GF-D8 (cell line): ENCODE data around the gene TSPAN5.

Source experiments
- DNase-seq: peaks from one replicate; lab custom pipeline; 2025; lab: John Stamatoyannopoulos, UW

Gene TSPAN5

DNA sequence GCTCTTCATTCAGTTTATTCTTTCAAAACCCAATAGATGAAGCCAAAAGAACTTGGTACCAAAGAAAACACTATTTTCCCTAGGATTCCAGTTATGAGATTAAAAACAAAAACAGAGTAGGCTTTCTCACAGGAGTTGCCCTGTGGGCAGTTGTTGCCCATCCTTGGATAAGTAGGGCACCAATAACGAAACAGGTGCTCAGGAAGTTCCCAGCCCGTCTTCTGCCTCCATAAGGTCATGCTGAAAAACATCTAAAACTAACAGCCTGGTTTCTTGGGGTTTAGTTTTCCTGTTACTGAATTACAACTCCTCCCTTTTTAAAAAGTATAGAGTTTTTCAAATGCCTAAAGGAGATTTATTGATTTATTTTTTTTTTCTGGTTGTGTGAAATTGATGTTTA lies 14.7 kb downstream of the TSPAN5 start:
- DNase-seq, result no peak

DNA sequence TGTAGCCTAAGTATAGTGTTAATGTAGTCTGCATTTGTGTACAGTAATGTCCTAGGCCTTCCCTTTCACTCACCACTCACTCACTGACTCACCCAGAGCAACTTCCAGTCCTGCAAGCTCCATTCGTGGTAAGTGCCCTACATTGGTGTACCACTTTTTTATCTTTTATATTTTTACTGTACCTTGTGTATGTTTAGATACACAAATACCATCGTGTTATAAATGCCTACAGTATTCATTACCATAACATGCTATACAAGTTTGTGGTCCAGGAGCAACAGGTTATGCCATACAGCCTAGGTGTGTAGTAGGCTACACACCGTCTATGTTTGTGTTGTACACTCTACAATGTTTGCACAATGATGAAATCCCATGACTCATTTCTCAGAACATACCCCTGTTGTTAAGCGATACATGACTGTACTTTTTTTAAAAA lies 15.4 kb downstream of the TSPAN5 start:
- DNase-seq, result no peak

DNA sequence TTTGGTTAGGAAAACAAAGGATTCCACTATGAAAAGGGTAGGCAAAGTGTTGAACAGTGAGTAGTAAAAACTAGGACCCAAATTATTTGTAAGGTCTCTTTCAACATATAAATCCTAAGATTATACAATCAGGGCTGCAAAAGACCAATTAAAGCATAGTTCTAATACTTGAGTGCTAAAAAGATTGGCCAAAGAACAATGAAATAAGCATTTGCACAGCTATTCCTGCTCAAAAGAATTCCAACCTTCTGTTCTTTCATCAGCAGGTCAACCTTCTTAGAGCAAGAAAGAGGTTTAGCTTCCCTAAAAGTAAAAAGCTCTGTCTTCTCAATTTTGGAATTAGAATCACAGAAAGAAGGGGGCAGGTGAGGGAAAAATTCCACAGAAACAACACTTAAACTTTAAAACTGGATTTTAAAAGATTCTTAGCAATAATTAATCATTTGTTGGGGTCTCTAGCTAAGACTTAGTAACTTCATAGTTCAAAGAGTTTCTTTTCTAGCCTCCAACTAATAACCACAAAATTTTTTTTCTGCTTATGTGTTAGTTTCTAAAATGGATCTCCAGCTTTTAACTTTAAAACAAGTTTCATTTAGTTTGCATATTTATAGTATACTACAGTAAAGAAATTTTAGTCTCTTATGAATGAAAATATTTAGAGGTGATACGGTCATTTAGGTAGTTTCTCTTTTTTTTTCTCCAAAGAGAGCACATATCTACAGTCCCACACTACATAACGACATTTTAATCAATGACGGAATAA lies 16.3 kb downstream of the TSPAN5 start:
- no peak for DNase-seq

DNA sequence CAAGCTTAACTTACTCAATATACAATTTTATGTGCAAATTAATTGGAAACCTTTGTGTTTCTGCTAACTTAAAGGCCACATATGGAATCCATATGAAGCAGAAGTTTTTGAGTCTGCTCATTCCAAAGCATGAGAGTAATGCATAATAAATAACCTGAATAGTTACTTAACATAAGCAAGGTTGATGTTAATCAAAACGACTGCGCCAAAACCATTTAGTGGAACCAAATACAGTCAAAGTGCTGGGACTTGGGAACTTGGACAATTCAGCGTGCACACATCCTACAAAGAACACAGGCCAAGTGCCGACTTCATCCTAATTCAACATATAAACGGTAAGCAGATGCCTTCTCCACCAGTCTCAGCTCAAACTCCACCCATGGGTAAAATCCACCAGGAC lies 17.0 kb downstream of the TSPAN5 start:
- no peak for DNase-seq

DNA sequence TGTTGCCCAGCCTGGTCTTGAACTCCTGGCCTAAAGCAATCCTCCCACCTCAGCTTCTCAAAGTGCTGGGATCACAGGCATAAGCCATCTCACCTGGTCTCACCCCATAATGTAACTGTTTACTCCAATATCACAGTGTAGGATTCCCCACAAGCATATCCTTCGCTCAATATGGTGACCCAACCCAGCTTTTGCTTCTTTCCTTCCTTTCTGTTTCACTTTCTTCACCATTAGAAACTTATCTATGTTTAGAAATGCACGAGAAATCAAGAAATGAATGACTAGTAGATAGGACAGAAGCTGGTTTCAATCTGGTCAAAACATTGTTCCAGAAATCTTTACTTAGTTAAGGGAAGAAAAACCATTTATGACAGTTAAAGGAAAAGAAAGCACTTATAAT lies 18.9 kb downstream of the TSPAN5 start:
- no peak for DNase-seq

DNA sequence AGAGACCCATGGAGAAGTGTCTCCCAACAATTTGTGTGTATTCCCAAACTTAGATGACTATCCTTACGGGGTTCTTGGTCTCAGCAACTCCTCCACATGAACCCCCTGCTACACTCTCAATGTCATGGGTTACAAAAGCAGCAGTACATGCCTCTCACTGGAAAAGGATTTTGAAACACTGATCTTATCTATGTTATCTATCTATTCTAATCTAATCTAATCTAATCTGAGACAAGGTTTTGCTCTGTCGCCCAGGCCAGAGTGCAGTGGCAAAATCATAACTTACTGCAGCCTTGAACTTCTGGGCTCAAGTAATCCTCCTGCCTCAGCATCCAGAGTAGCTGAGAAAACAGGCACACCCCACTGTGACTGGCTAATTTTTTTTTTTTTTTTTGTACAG lies 19.3 kb downstream of the TSPAN5 start:
- no peak for DNase-seq

DNA sequence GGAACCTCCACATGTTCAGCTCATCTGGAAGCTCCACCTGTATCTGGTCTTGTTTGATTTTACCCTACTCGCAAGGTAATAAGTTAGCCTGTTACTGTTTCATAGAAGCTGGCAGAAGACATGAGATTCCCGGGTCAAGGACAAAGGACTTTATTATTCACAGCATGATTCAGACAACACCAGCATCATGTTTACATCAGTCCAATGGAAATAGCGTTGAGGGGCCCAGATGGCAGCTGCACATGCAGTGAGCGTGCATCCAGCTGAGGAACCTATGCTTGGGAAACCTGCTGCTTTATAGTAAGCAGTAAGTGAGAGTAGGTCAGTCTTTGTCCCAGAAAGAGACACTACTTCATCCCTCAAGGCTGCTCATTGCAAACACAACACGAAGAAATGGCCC lies 19.8 kb downstream of the TSPAN5 start:
- DNase-seq, result no peak

DNA sequence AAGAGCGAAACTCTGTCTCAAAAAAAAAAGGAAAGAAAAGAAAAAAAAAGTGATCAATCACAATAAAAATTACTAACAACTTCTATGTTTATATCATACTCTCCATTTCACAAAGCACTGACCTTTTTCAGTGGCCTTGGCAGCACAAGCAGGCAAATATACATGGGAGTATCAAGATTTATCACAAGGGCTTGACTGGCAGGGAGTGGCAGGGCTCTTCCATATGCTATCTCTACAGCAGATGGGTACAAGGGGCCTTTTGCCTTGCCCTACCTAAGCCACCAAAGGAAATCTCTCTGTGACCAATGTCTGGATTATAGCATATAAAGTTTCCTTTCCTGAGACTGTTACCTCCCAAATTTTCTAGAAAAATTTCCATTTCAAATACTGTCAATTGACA lies 24.4 kb downstream of the TSPAN5 start:
- DNase-seq, result no peak

DNA sequence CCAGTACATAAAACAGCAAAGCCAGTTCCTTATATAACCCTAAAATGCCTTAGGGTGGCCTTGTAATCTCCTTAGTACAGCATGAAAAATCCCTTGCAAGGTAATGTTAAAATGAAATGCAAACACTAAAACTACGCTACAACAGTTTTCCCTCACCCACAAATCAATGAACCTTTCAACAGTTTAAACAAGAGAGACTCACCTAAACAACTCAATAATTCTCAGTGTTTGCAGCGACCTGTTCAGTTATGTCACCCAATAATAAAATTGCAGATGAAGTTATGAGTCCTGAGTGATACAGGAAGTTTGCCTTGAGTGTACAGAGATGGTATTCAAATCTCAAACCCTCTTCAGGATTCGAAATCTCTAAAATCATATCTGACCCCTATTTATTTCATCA lies 25.3 kb downstream of the TSPAN5 start:
- no peak for DNase-seq

DNA sequence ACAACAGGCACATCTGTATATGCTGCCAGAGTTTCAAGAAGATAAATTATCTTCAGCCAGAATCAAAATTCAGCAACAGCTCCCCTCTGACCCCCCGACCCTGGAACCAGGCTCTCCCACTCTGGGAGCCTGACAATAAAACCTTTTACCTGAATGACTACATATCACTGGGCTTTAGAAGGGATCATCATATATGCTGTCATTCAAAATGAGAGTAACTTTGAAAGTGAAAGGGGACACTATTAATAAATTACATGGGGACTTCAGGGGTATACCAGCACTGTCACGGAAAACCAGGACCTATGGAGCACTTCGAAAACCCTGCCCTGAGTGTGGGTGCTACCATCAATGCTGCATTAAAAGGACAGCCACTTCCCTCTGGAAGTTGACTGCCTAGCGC lies 26.2 kb downstream of the TSPAN5 start:
- DNase-seq, result no peak

DNA sequence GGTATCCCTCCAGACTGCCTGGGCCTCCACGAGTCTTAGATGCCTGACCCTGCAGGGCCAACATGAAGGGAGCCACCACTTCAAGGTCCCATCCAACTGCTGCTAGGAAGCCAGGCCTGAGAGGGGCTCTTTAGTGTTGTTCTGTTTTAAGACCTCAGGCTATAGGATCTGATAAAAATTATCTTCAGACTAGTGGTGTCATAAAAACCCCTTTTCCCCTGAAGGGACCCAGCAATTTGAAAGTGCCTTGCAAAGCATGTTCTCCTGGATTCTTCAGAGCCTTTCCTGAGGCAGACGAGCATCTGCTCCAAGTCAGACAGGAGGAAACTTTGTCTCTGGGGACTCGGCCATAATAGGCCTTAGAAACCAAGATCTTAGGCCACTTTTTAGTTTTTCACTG lies 26.9 kb downstream of the TSPAN5 start:
- no peak for DNase-seq

DNA sequence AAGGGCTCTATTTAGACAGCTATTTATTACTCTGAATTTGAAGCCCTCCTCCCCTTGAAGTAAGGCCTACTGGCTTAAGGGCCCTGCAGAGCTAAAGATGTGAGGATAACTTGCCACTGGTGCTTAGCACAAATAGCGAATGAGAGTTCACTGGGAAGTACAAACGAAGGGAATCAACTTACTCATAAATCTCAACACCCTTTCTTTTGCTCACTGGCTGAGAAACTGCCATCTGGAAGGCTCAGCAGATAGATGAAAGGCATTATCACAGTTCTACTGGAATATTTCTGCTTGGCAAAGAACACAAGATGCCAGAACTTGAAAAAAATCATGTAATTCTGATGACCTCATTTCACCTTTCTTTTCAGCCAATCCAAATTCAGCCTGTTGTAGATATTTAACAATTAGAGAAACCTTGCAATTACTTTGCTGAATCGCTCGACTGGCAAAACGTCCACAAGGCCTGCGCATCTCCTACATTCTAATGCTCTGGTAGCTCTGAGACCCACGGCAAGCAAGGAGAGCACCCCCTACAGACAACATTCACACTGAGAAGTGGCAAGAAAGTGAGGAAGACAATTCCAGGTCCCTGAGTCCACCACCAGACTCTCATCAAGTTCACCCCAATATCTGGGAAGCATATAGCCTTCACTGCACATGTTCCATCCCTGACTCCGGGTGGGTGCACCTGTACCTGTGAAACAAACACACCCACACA lies 27.5 kb downstream of the TSPAN5 start:
- DNase-seq, result no peak

DNA sequence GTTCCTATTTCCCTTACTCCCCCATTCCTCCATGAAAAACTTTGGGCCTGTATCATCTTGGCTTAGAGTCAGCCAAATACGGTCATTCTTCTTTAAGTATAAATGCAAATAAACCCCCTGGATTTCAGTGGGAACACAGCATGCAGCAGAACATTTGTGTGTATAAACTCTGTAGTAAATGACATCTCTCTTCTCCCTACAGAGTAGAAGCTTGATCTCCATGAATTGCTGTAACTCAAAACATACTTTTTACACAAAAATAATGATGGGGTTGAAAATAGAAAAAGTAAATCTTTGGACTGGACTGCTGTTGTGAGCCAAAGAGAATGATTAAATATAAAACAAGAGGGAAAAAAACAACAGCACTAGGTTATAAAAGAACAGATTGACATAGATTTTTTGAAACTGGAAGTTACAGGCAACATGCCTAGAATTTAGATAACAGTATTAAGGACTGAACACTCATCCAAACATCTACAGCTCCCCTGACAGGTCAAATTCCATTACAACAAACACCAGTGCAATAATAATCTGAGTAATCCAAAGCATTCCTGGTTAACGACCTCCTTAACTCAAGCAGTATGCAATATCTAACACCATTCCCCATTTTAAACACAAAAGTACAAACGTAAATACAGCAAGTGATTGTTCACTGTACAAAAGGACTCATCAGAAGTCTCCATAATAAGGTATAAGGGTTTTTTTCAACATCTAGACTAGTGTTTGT lies 30.7 kb downstream of the TSPAN5 start:
- no peak for DNase-seq

DNA sequence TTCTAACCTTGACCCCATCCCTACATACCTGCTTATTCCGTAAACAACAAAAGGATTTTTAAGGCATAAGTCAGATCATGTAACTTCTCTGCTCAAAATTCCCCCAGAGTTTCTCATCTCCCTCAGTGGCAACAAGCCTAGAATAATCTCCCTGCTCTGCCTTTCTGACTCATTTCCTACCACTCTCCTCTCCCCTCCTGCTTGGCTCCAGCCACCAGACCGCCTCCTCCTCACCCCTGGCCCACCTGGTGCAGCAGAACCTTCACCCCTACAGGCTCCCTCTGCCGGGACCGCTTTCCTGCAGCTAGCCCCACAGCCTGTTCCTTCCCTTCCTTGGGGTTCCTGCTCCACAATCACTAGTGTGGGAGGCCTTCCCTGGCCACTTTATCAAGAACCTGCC lies 32.1 kb downstream of the TSPAN5 start:
- no peak for DNase-seq

DNA sequence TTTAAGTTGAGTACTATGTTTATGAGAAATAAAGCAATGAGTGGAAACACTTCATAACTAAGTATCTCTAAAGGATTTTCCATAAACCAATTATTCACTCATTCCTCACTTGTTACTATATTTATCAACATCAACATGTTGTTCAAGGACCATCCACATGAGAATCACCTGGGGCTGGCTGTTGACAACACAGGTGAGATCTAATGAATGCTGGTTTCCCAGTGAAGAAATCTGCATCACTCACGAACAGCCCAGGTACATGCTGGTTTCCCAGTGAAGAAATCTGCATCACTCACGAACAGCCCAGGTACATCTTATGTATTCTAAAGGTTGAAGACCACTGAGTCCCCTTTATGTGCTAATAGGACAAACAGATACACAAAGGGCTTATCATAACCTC lies 32.5 kb downstream of the TSPAN5 start:
- no peak for DNase-seq

DNA sequence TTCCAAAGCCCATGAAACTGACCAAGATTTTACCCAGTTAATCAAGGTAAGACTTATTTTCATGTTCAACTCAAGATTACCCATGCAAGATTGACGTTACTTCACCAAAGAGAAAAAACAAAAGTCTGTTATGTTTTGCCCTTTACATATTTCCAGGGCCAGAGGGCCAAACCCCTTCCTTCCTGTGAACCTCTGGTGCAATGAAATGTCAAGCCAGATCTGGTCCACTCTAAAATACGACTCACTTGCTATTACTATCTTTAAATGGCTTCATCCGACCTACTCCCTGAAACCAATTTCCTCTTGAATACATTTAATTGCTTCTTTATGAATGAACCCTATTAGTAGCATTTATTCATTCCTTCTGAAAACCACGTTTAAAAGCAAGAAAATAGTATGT lies 33.0 kb downstream of the TSPAN5 start:
- DNase-seq, result no peak

DNA sequence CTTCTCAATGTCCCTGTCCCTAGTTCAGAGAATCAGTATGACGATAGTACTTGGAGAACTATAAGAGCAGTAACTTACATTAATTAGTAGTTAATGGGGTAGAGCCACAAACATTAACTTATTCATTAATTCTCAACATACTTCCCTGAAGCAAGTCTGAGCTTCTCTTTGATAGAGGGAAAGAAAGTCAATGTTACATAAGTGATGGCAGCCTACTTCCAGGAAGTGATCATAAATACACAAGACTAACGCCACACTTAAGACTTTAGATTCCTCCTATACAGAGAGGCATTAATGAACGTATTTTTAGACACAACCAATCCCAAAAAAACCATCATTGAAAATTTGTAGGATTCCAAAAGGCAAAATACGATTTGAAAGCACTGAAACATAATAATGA lies 33.8 kb downstream of the TSPAN5 start:
- no peak for DNase-seq

DNA sequence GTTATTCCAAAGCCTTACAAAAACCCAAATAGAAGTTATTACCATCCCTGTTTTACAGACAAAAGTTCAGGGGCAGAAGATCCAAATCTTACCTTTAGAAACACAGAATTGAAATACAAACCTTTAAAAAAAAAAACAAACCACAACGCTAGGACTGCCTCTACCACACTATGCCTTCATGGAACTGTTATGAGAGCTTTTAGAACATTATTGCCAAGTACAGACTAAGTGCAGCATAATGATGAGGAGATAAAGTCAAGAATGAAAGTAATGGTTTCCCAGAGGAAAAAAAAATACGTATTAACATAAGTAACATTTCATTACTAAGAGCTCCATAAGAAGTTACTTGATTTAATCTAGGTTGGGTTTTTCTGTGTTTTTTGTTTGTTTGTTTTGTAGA lies 34.3 kb downstream of the TSPAN5 start:
- DNase-seq, result no peak

DNA sequence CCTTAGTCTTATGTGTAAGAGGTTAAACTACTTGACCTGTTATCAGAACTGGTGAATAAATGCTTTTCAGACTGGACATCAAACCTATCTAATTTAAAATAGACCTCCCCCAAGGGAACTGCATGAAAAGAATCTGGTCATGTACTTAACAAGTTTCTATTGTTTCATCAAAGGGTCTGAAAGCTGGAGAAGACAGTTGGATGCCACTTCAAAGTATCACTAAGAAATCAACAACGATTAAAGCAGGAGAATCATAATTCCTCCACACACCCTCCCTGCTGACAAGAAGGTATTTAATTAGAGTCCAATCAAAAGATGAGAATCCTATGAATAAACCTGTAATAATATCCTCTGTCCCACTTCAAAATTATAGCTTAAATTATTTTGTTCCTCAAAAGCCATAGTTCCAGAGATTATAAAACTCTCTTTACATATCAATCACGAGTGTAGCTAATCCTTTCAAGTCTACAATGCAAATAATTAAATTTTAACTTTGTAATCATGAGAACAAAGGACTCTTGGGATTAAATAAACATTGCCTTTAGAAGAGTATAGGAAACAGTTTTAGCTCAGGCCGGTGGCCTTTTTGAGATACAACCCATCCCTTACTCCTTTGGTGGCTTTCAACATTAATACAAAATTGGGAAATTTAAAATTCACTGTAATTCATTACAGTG lies 35.1 kb downstream of the TSPAN5 start:
- no peak for DNase-seq

DNA sequence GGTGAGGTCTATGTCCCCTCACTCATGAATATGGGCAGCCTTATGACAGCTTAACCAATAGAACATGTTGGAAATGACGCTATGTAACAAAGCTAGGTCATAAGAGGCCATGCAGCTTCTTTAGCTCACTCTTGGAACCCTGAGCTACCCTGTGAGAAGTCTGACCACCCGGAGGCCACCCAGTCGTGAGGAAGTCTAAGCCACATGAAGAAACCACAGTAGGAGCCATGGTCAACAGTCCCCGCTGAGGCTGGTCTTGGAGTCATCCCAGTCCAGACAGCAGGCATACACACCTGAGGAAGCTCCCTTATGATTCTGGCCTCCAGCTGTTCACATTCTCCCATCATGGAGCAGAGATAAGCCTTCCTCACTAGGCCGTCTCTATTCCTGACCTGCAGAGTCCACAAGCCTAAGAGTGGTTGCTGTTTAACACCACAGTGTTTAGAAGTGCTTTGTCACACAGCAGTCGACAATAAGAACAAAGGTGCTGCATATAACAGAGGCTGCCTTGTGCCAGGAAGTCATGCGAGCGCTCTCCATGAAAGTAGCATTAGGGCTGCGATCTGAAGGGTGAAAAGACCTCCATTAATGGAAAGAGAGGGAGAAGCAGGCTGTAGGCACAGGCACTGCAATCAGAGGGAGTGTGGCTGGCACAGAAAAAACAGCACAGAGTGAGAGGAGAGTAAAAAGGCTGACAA lies 38.2 kb downstream of the TSPAN5 start:
- no peak for DNase-seq

DNA sequence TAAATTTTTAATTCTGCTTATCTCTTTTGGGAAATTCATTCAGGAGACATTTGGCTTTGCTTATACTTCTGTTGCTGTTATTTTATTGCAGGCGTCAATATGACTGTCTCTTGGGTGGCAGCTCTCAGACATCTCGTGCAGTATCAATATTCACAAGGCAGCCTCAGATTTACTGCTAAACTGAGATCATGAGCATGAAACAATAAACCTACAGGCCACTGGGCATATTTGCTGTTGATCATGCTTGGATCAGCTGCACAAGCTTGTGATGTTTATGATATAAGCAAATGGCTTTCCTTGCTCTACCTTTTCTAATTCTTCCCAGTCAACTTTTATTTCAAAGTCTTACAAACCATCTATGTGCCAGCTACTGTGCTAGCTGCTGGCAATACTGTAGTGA lies 39.2 kb downstream of the TSPAN5 start:
- no peak for DNase-seq

DNA sequence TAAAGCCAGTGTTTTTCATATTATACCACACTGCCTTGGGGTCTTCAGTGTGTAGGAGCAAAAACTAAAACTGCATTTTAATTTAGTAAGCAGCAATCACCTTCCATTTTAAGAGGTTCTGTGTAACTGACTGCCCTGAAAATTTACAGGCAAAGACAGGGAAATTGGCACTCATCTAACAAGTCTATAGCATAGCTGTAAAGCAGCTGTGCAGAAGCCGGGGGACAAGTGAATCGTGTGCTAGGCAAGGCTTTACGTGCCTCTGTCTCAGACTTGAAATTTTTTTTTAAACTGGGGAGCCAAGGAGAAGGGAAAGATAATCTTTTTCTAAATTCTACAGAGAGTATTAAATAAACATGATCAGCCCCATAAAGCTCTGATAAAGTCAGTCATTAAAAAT lies 39.7 kb downstream of the TSPAN5 start:
- DNase-seq, result no peak
